Measurements from ENCODE around the gene STXBP2. TPM values are rescaled to one million over a fixed set of nuclear protein-coding genes. Genes with fewer than 3 reads are reported as not detected.
A peak's percentile ranks its signal among the peaks of the same experiment; 100 is the strongest.

The STXBP2 gene
- total RNA-seq, 1 experiment from 2014 or later, result 92.5 TPM

- no peak overlapping the region for H3K18ac ChIP-seq (ENCODE audit: insufficient read length, low read depth, low read length)
- no peak overlapping the region for H2BK20ac ChIP-seq (ENCODE audit: low read depth, low read length, poor library complexity, severe bottlenecking)
- H3K4me1 ChIP-seq (ENCODE audit: insufficient read depth, low read length), result no peaks in the 10 kb centered on the region
- H3K4me1 Mint-ChIP-seq, result peaks cover 0 to 13% of the 10 kb centered on the region in 2 experiments; a peak in 2 of 4 replicates
- no peak overlapping the region for H4K8ac ChIP-seq (replicated peaks; ENCODE audit: insufficient read length, low read depth, low read length)
- H3K27ac Mint-ChIP-seq, result no peak overlapping the region
- H2BK120ac ChIP-seq (ENCODE audit: low read depth, low read length, poor library complexity, severe bottlenecking), result no peak overlapping the region
- H3K27me3 ChIP-seq (ENCODE audit: insufficient read depth, low read length), result peaks cover 16% of the 10 kb centered on the region; the same call in 1 of the 2 replicates
- TF ChIP-seq, protein P1, sequence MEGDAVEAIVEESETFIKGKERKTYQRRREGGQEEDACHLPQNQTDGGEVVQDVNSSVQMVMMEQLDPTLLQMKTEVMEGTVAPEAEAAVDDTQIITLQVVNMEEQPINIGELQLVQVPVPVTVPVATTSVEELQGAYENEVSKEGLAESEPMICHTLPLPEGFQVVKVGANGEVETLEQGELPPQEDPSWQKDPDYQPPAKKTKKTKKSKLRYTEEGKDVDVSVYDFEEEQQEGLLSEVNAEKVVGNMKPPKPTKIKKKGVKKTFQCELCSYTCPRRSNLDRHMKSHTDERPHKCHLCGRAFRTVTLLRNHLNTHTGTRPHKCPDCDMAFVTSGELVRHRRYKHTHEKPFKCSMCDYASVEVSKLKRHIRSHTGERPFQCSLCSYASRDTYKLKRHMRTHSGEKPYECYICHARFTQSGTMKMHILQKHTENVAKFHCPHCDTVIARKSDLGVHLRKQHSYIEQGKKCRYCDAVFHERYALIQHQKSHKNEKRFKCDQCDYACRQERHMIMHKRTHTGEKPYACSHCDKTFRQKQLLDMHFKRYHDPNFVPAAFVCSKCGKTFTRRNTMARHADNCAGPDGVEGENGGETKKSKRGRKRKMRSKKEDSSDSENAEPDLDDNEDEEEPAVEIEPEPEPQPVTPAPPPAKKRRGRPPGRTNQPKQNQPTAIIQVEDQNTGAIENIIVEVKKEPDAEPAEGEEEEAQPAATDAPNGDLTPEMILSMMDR (conservative IDR thresholded peaks at IDR 0.05), result no peak
- no peak overlapping the region for H4K91ac ChIP-seq (ENCODE audit: insufficient read length, low read depth, low read length)
- H2BK5ac ChIP-seq (ENCODE audit: insufficient read length, low read length), result no peak overlapping the region
- no peak overlapping the region for H2BK15ac ChIP-seq (ENCODE audit: low read depth, low read length)
- H3K9ac ChIP-seq (ENCODE audit: extremely low read depth, insufficient read length, low read length), result no peak overlapping the region
- H3K4me2 ChIP-seq (ENCODE audit: insufficient read depth, insufficient read length, low read length), result no peak overlapping the region
- WGBS (ENCODE audit: extremely low coverage, insufficient read length, low lambda C conversion rate), result no CpG with 5 or more reads among the region's 12 CpGs
- H4K20me1 ChIP-seq (ENCODE audit: control insufficient read depth, insufficient read depth, insufficient read length), result no peaks in the 10 kb centered on the region
- peaks cover 9 to 19% (median 14%) of the 10 kb centered on the region in 3 experiments for H3K36me3 Mint-ChIP-seq (ENCODE audit: insufficient read depth in 1 of 3, low read depth in 3 of 3)
- H3K56ac ChIP-seq (ENCODE audit: insufficient read length, low read depth, low read length), result no peak overlapping the region
- no peaks in the 10 kb centered on the region for H3K79me2 ChIP-seq (ENCODE audit: insufficient read depth, low read length)
- no peak overlapping the region for H2AK5ac ChIP-seq (ENCODE audit: insufficient read length, low read length)
- H2AFZ ChIP-seq (ENCODE audit: low read length), result no peak overlapping the region
- H3K27ac ChIP-seq (ENCODE audit: insufficient read length, low read depth, low read length), result no peak overlapping the region
- H4K5ac ChIP-seq (ENCODE audit: insufficient read length, low read depth, low read length), result no peak overlapping the region
- no peak overlapping the region for H2BK12ac ChIP-seq (ENCODE audit: insufficient read length, low read depth, low read length)
- H3K79me1 ChIP-seq (ENCODE audit: insufficient read depth, low read depth, low read length, poor library complexity, severe bottlenecking), result no peaks in the 10 kb centered on the region
- H3K9me3 ChIP-seq (ENCODE audit: control insufficient read depth, low read depth, low read length), result no peaks in the 10 kb centered on the region
- H3K23me2 ChIP-seq (ENCODE audit: insufficient read length, low read depth, low read length, poor library complexity, severe bottlenecking), result no peaks in the 10 kb centered on the region
- peaks cover 28% of the 10 kb centered on the region for H3K27me3 Mint-ChIP-seq (ENCODE audit: low read depth)
- H3K4me3 Mint-ChIP-seq, result 0 out of 5 replicates have a peak overlapping the region, but pooled peaks of 1 of the 2 experiments have one; percentile 9
- no peak overlapping the region for H3K23ac ChIP-seq (ENCODE audit: insufficient read length, low read depth, low read length)
- H3K4ac ChIP-seq (ENCODE audit: low read depth, low read length), result no peak overlapping the region
- H3K14ac ChIP-seq (ENCODE audit: insufficient read depth, low read length), result no peak overlapping the region
- no peak for DNase-seq
- H3K9me3 Mint-ChIP-seq, result no peaks in the 10 kb centered on the region
- H3T11ph ChIP-seq (ENCODE audit: low read length), result no peak overlapping the region
These were observed 2.0 kb downstream of the STXBP2 start for GRCh38 chr19:7638802-7639465.
